Mucosa of descending colon (tissue), 3 donors: ENCODE data around the gene BZW1. TPM values are rescaled to one million over a fixed set of nuclear protein-coding genes. Genes with fewer than 3 reads are reported as not detected.
A peak's percentile ranks its signal among the peaks of the same experiment; 100 is the strongest.

Source experiments
- ATAC-seq: fragments of 200-7000 bp; cut with Tn5 transposase; one replicate; pipeline ENCODE4 v1.9.1; 2020; ENCODE audit warnings: mild to moderate bottlenecking, moderate library complexity
- DNase-seq, 3 donors: peaks; one replicate each; pipeline ENCODE4 v3.0.0-alpha.2; 2020
- H3K36me3 ChIP-seq: fragments of 200-600 bp; one replicate; pipeline ENCODE4 v1.8.0; 2021; ENCODE audit warnings: low read depth, mild to moderate bottlenecking
- H3K4me1 ChIP-seq: fragments of 200-600 bp; one replicate; pipeline ENCODE4 v1.8.0; 2021; ENCODE audit warnings: low read depth, mild to moderate bottlenecking
- H3K4me3 ChIP-seq: fragments of 200-600 bp; one replicate; pipeline ENCODE4 v1.8.0; 2021; ENCODE audit warnings: mild to moderate bottlenecking
- H3K9me3 ChIP-seq: fragments of 200-600 bp; one replicate; pipeline ENCODE4 v1.8.0; 2021; ENCODE audit warnings: mild to moderate bottlenecking
- CTCF ChIP-seq: fragments of 200-600 bp; IDR thresholded peaks from one replicate; pipeline ENCODE4 v1.8.0; 2022; ENCODE audit warnings: antibody characterized with exemption, mild to moderate bottlenecking
- intact Hi-C, 2 donors: fragments of 100-400 bp; cut with DNase I in 1 of 2; cut with micrococcal nuclease in 1 of 2; formaldehyde crosslinking; loops; one replicate each; pipeline versions ENCODE4 v1.11.0 to v1.11.1; 2022; cut with DNase I, micrococcal nuclease
- total RNA-seq, 3 donors: library from RNA; stranded (reverse); fragmentation: NEBNext Ultra II Directional in 2 of 3; extraction: Animal tissue kit (Norgen Biotek cat#: 25700) in 2 of 3; gene quantifications; one replicate each; pipeline versions ENCODE4 v1.2.1 to v1.2.4, GENCODE V29; 2021 to 2023
- donor health status: DM: no; HTN: no; CAD: no; lungs with moderate emphysema.
- donor health status: DM: no; HTN: no; CAD: no.
- donor health status: DM: no; HTN: yes; CAD: no.

BZW1 gene
- total RNA-seq, 3 donors from 2014 or later = 137 to 235 (median 174) TPM

GRCh38 chr2:200767111-200767885, 44.4 kb upstream of the BZW1 start:
- intact Hi-C loops = no loop called here
- DNase-seq (peak in 1 of 3 donors; percentile 20), ATAC-seq (peak; percentile 69)
- peaks cover 11% of the 10 kb centered on the region for H3K4me1 ChIP-seq
- H3K9me3 ChIP-seq = no peaks in the 10 kb centered on the region
- no peak for TF ChIP-seq CTCF
- H3K36me3 ChIP-seq = no peaks in the 10 kb centered on the region
- no peak overlapping the region for H3K4me3 ChIP-seq

GRCh38 chr2:200770847-200771246, 40.9 kb upstream of the BZW1 start:
- no peak for ATAC-seq
- no peak for TF ChIP-seq CTCF
- H3K9me3 ChIP-seq = peaks cover 4% of the 10 kb centered on the region
- DNase-seq = no peak
- peaks cover 6% of the 10 kb centered on the region for H3K4me1 ChIP-seq
- no peaks in the 10 kb centered on the region for H3K36me3 ChIP-seq
- intact Hi-C loops = no loop called here
- H3K4me3 ChIP-seq = no peak overlapping the region

GRCh38 chr2:200772620-200773019, 39.1 kb upstream of the BZW1 start:
- Histone ChIP-seq H3K36me3 (no peaks in the 10 kb centered on the region), H3K4me3 (no peak overlapping the region), H3K4me1 (no peaks in the 10 kb centered on the region), H3K9me3 (peaks cover 4% of the 10 kb centered on the region)
- TF ChIP-seq CTCF = no peak
- ATAC-seq (no peak), DNase-seq (no peak)
- intact Hi-C loops = no loop called here

GRCh38 chr2:200773083-200773482, 38.6 kb upstream of the BZW1 start:
- ATAC-seq (no peak), DNase-seq (no peak)
- TF ChIP-seq CTCF = no peak
- Histone ChIP-seq H3K4me1 (no peaks in the 10 kb centered on the region), H3K4me3 (no peak overlapping the region), H3K36me3 (no peaks in the 10 kb centered on the region), H3K9me3 (peaks cover 4% of the 10 kb centered on the region)
- intact Hi-C loops = no loop called here

GRCh38 chr2:200774920-200775319, 36.8 kb upstream of the BZW1 start:
- Histone ChIP-seq H3K9me3 (peaks cover 4% of the 10 kb centered on the region), H3K4me1 (no peaks in the 10 kb centered on the region), H3K4me3 (no peak overlapping the region), H3K36me3 (no peaks in the 10 kb centered on the region)
- DNase-seq (no peak), ATAC-seq (no peak)
- no peak for TF ChIP-seq CTCF
- intact Hi-C loops = no loop called here
